Keratinocyte (primary cell): Measurements from ENCODE around the gene BBOX1. TPM values are rescaled to one million over a fixed set of nuclear protein-coding genes. Genes with fewer than 3 reads are reported as not detected.

ENCODE experiments used
- DNase-seq: peaks from one replicate; pipeline ENCODE4 v3.0.0-alpha.2; 2011; ENCODE audit warnings: low read depth, missing footprints, low spot score
- FAIRE-seq: peaks from 2 replicates; lab custom pipeline; 2011; peaks lifted over from hg19 to GRCh38; lab: Jason Lieb, UNC
- H2AFZ ChIP-seq: 2 replicates; pipeline ENCODE4 v1.6.0; 2012; ENCODE audit warnings: low read length, control low read depth, inconsistent platforms; ENCODE audit not compliant: control insufficient read depth
- H3K27ac ChIP-seq: 2 replicates; pipeline ENCODE4 v1.5.1; 2011; ENCODE audit warnings: low read length; ENCODE audit not compliant: control insufficient read depth, insufficient read depth
- H3K27me3 ChIP-seq: 3 replicates; pipeline ENCODE4 v1.6.0; 2011; ENCODE audit warnings: low read length; ENCODE audit not compliant: control insufficient read depth, insufficient read depth; ENCODE audit errors: extremely low read depth
- H3K36me3 ChIP-seq, 2 experiments: 2 replicates in 1 of 2; 3 replicates in 1 of 2; pipeline ENCODE4 v1.5.1; 2011; ENCODE audit warnings: low read length in 2 of 2, mild to moderate bottlenecking in 1 of 2; ENCODE audit not compliant: control insufficient read depth in 2 of 2, insufficient read depth in 2 of 2; ENCODE audit errors: extremely low read depth in 1 of 2
- H3K4me1 ChIP-seq: 3 replicates; pipeline ENCODE4 v1.5.1; 2011; ENCODE audit warnings: low read length; ENCODE audit not compliant: control insufficient read depth, insufficient read depth; ENCODE audit errors: extremely low read depth
- H3K4me2 ChIP-seq: 3 replicates; pipeline ENCODE4 v1.6.0; 2011; ENCODE audit warnings: low read depth, low read length; ENCODE audit not compliant: control insufficient read depth, insufficient read depth; ENCODE audit errors: extremely low read depth
- H3K4me3 ChIP-seq, 3 experiments: fragments of 200-600 bp in 1 of 3; sonication (generic) in 1 of 3; 2 replicates in 2 of 3; 3 replicates in 1 of 3; pipeline ENCODE4 v1.5.1; 2011 to 2016; ENCODE audit warnings: low read length in 3 of 3, mild to moderate bottlenecking in 3 of 3, control low read depth in 2 of 3, inconsistent platforms in 1 of 3, low read depth in 1 of 3, mixed read lengths in 1 of 3, mixed run types in 1 of 3, moderate library complexity in 1 of 3; ENCODE audit not compliant: control insufficient read depth in 2 of 3, insufficient read depth in 2 of 3; ENCODE audit errors: extremely low read depth in 1 of 3
- H3K79me2 ChIP-seq: 2 replicates; pipeline ENCODE4 v1.6.0; 2012; ENCODE audit warnings: low read length; ENCODE audit not compliant: control insufficient read depth, insufficient read depth
- H3K9ac ChIP-seq: 3 replicates; pipeline ENCODE4 v1.6.0; 2011; ENCODE audit warnings: low read length; ENCODE audit not compliant: control insufficient read depth, insufficient read depth; ENCODE audit errors: extremely low read depth
- H3K9me1 ChIP-seq: 3 replicates; pipeline ENCODE4 v1.6.0; 2011; ENCODE audit warnings: low read length; ENCODE audit not compliant: control insufficient read depth, insufficient read depth; ENCODE audit errors: extremely low read depth
- H3K9me3 ChIP-seq: 2 replicates; pipeline ENCODE4 v1.5.1; 2012; ENCODE audit warnings: low read depth, low read length; ENCODE audit not compliant: control insufficient read depth
- H4K20me1 ChIP-seq: 3 replicates; pipeline ENCODE4 v1.6.0; 2011; ENCODE audit warnings: low read length; ENCODE audit not compliant: control insufficient read depth, insufficient read depth; ENCODE audit errors: extremely low read depth
- EZH2 ChIP-seq: IDR thresholded peaks from one replicate; pipeline ENCODE4 v1.6.1; 2012; ENCODE audit warnings: inconsistent platforms, mild to moderate bottlenecking, low read length, moderate library complexity
- dilution Hi-C: fragments of 300-500 bp; cut with MboI; formaldehyde crosslinking; loops from one replicate; pipeline ENCODE4 v1.7.0; 2020; ENCODE audit warnings: low sequenced_read_pairs; ENCODE audit not compliant: extremely low pct_ligation_motif_present
- polyA plus RNA-seq, 5 experiments: library from polyadenylated mRNA; depleted of rRNA in 3 of 5; stranded (reverse) in 3 of 5; stranded (forward) in 1 of 5; unstranded in 1 of 5; fragments of >200 nt; gene quantifications; 1 replicate in 1 of 5; 2 replicates in 3 of 5; 3 replicates in 1 of 5; pipeline versions ENCODE4 v1.2.1 to v1.2.3, GENCODE V29; 2011 to 2012; ENCODE audit warnings: missing spikeins in 2 of 5, low read depth in 1 of 5, low replicate concordance in 1 of 5
- TF ChIP-seq, protein P1 (sequence below), 3 experiments: IDR thresholded peaks in 1 of 3; conservative IDR thresholded peaks in 1 of 3; optimal IDR thresholded peaks in 1 of 3; 2 replicates in 2 of 3; 3 replicates in 1 of 3; pipeline versions ENCODE3 to v1.5.1; 2011; ENCODE audit warnings: low read length in 3 of 3, mild to moderate bottlenecking in 3 of 3, moderate library complexity in 2 of 3, control low read depth in 1 of 3, inconsistent platforms in 1 of 3; ENCODE audit not compliant: insufficient read depth in 2 of 3; ENCODE audit errors: extremely low read depth in 1 of 3

BBOX1 gene
- polyA plus RNA-seq, 1 donor (not counting 4 experiments of a cell fraction or from before 2014, with no cell fraction given) = 2.4 TPM

DNA sequence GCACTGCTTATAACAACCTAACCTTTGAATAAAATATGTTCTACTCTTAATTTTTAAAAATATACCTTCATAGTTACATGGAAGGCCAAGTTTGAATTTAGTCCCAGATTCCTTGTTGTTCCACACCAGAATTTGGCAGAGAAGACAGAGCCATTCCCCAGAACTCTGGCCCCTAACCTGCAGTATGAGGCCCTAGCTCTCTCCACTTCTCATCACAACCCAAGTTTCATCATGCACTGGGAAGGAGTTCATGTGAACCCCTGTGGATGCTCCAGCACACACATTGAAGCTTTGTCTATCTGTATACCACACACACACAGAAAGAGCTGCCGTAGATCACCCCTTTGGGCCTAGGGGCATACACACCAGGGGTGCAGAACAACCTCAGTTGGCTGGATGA, 10.6 kb upstream of the BBOX1 start:
- FAIRE-seq = no peak
- TF ChIP-seq, protein P1, sequence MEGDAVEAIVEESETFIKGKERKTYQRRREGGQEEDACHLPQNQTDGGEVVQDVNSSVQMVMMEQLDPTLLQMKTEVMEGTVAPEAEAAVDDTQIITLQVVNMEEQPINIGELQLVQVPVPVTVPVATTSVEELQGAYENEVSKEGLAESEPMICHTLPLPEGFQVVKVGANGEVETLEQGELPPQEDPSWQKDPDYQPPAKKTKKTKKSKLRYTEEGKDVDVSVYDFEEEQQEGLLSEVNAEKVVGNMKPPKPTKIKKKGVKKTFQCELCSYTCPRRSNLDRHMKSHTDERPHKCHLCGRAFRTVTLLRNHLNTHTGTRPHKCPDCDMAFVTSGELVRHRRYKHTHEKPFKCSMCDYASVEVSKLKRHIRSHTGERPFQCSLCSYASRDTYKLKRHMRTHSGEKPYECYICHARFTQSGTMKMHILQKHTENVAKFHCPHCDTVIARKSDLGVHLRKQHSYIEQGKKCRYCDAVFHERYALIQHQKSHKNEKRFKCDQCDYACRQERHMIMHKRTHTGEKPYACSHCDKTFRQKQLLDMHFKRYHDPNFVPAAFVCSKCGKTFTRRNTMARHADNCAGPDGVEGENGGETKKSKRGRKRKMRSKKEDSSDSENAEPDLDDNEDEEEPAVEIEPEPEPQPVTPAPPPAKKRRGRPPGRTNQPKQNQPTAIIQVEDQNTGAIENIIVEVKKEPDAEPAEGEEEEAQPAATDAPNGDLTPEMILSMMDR (optimal IDR thresholded peaks at IDR 0.05 in 1 of 3, IDR thresholded peaks at IDR 0.05 in 1 of 3, conservative IDR thresholded peaks at IDR 0.05 in 1 of 3; ENCODE audit: extremely low read depth in 1 of 3, insufficient read depth in 2 of 3, low read length in 3 of 3) = no peak
- TF ChIP-seq EZH2 = no peak
- Histone ChIP-seq H4K20me1 (no peaks in the 10 kb centered on the region), H3K27me3 (no peaks in the 10 kb centered on the region), H3K79me2 (no peaks in the 10 kb centered on the region), H3K4me1 (no peaks in the 10 kb centered on the region), H3K9ac (no peak overlapping the region), H3K9me3 (no peaks in the 10 kb centered on the region), H3K4me2 (no peak overlapping the region), H3K36me3 (no peaks in the 10 kb centered on the region), H3K27ac (no peak overlapping the region), H3K9me1 (no peaks in the 10 kb centered on the region), H2AFZ (no peak overlapping the region), H3K4me3 (no peak overlapping the region)
- DNase-seq = no peak
- dilution Hi-C loops = no loop called here

DNA sequence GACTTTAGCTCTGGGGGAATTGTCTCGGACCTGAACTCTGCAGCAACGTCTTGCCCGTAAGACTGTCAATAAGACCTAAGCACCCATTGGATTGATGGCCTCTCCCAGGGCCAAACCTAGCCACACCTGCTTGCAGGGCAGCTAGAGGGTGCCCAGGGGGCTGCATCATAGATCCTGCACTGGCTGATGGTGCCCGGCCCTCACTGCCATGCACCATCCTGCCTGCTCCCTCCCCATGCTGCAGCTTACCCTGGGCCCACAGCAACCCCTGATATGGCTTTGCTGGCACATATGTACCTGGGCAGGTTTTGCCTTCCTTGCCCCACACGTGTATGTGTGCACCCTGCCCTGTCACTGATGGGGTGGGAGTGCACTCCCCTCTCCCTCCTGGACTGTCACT, 8.9 kb upstream of the BBOX1 start:
- no peak overlapping the region for H3K4me3 ChIP-seq
- dilution Hi-C loops = no loop called here
- H4K20me1 ChIP-seq = no peaks in the 10 kb centered on the region
- H3K27me3 ChIP-seq = no peaks in the 10 kb centered on the region
- no peaks in the 10 kb centered on the region for H3K79me2 ChIP-seq
- FAIRE-seq (no peak), DNase-seq (no peak)
- no peaks in the 10 kb centered on the region for H3K9me3 ChIP-seq
- H2AFZ ChIP-seq = no peak overlapping the region
- no peak overlapping the region for H3K4me2 ChIP-seq
- H3K4me1 ChIP-seq = no peaks in the 10 kb centered on the region
- no peak overlapping the region for H3K9ac ChIP-seq
- no peaks in the 10 kb centered on the region for H3K36me3 ChIP-seq
- TF ChIP-seq, protein P1 (optimal IDR thresholded peaks at IDR 0.05 in 1 of 3, IDR thresholded peaks at IDR 0.05 in 1 of 3, conservative IDR thresholded peaks at IDR 0.05 in 1 of 3; ENCODE audit: extremely low read depth in 1 of 3, insufficient read depth in 2 of 3, low read length in 3 of 3) = no peak
- no peak for TF ChIP-seq EZH2
- H3K9me1 ChIP-seq = no peaks in the 10 kb centered on the region
- H3K27ac ChIP-seq = no peak overlapping the region
